DMS53 treated with DMSO at 0.1 percent for 48 hours (cell line): Measurements from ENCODE around the gene CS.
"Not testable (repeated sequence)": the region's sequence is repeated elsewhere in the genome, so short reads cannot be mapped to it uniquely, and the experiment has no call there.

Experiments used
- DNase-seq: peaks from one replicate; lab custom pipeline; 2025; ENCODE audit not compliant: unreplicated experiment; lab: John Stamatoyannopoulos, UW

CS gene

GRCh38 chr12:56282030-56282429 lies 18.1 kb downstream of the CS start:
- no peak for DNase-seq

- DNase-seq: no peak
Observed at GRCh38 chr12:56280849-56281248, 19.3 kb downstream of the CS start.

- DNase-seq: no peak
Observed at GRCh38 chr12:56278905-56279304, 21.2 kb downstream of the CS start.

GRCh38 chr12:56274299-56274698 lies 25.8 kb downstream of the CS start:
- DNase-seq: no peak

- not testable (repeated sequence) for DNase-seq
Observed at GRCh38 chr12:56272468-56272867, 27.7 kb downstream of the CS start.

GRCh38 chr12:56271031-56271430 lies 29.1 kb downstream of the CS start:
- DNase-seq: no peak

GRCh38 chr12:56267443-56268071 lies 32.6 kb downstream of the CS start:
- DNase-seq: no peak

GRCh38 chr12:56266693-56267442 lies 33.3 kb downstream of the CS start, which contains the start of gene COQ10A:
TSS of gene COQ10A (plus strand) at chr12:56266942. CDS start at chr12:56267119, 177 bp downstream.
- DNase-seq: peak; percentile 76

GRCh38 chr12:56266068-56266692 lies 34.0 kb downstream of the CS start:
- DNase-seq: not testable (repeated sequence)

GRCh38 chr12:56262955-56263354 lies 37.2 kb downstream of the CS start:
- DNase-seq: not testable (repeated sequence)

GRCh38 chr12:56261503-56262232 lies 38.5 kb downstream of the CS start:
- DNase-seq: no peak

GRCh38 chr12:56260921-56261320 lies 39.2 kb downstream of the CS start:
- no peak for DNase-seq

- no peak for DNase-seq
Observed at GRCh38 chr12:56260380-56260779, 39.8 kb downstream of the CS start.

GRCh38 chr12:56258820-56259183 lies 41.3 kb downstream of the CS start:
- DNase-seq: no peak

GRCh38 chr12:56258068-56258819 lies 41.9 kb downstream of the CS start, which contains the start of gene ANKRD52:
TSS of gene ANKRD52 (minus strand) at chr12:56258384. CDS start at chr12:56258269, 115 bp downstream.
- DNase-seq: peak; percentile 42

- DNase-seq: no peak
Observed at GRCh38 chr12:56257491-56258067, 42.6 kb downstream of the CS start.

GRCh38 chr12:56257071-56257470 lies 43.1 kb downstream of the CS start:
- DNase-seq: no peak

- no peak for DNase-seq
Observed at GRCh38 chr12:56256326-56256960, 43.7 kb downstream of the CS start.

GRCh38 chr12:56255671-56256070 lies 44.5 kb downstream of the CS start:
- no peak for DNase-seq

- DNase-seq: no peak
Observed at GRCh38 chr12:56253091-56253490, 47.0 kb downstream of the CS start.
